RWPE2 (cell line): ENCODE measurements around the gene NDOR1.

Experiments used
- ATAC-seq: fragments of 200-7000 bp; cut with Tn5 transposase; 3 replicates; pipeline ENCODE4 v1.9.1; 2021; ENCODE audit warnings: low read depth
- DNase-seq: peaks from one replicate; pipeline ENCODE4 v3.0.0-alpha.2; 2020; ENCODE audit warnings: low spot score
- H3K27ac ChIP-seq: fragments of 450-650 bp; 2 replicates; pipeline ENCODE4 v1.5.1; 2017; ENCODE audit warnings: mild to moderate bottlenecking; ENCODE audit not compliant: poor library complexity, severe bottlenecking
- H3K27me3 ChIP-seq: fragments of 250-450 bp; sonication (Bioruptor Pico); 2 replicates; pipeline ENCODE4 v1.5.1; 2021; ENCODE audit warnings: mild to moderate bottlenecking, moderate library complexity; ENCODE audit not compliant: insufficient read depth, poor library complexity, severe bottlenecking
- H3K36me3 ChIP-seq: fragments of 250-450 bp; sonication (Bioruptor Pico); 2 replicates; pipeline ENCODE4 v1.5.1; 2020; ENCODE audit warnings: low read depth, mild to moderate bottlenecking, moderate library complexity
- H3K4me1 ChIP-seq: fragments of 250-450 bp; sonication (Bioruptor Pico); 2 replicates; pipeline ENCODE4 v1.5.1; 2021; ENCODE audit warnings: mild to moderate bottlenecking, moderate library complexity; ENCODE audit not compliant: insufficient read depth, poor library complexity, severe bottlenecking
- H3K4me3 ChIP-seq: fragments of 250-450 bp; sonication (Bioruptor Pico); 2 replicates; pipeline ENCODE4 v1.5.1; 2021; ENCODE audit warnings: mild to moderate bottlenecking, moderate library complexity; ENCODE audit not compliant: severe bottlenecking
- H3K9me3 ChIP-seq: fragments of 250-450 bp; sonication (Bioruptor Pico); 2 replicates; pipeline ENCODE4 v1.5.1; 2021; ENCODE audit warnings: mild to moderate bottlenecking, moderate library complexity; ENCODE audit not compliant: severe bottlenecking
- CTCF ChIP-seq: fragments of 450-650 bp; IDR thresholded peaks from one replicate; pipeline ENCODE4 v1.5.1; 2017; ENCODE audit warnings: mild to moderate bottlenecking, moderate library complexity; ENCODE audit not compliant: poor library complexity, severe bottlenecking

The NDOR1 gene

GRCh38 chr9:137247916-137248175, 42.3 kb downstream of the NDOR1 start:
- no peak for ATAC-seq
- Histone ChIP-seq H3K36me3 (peaks cover 11% of the 10 kb centered on the region), H3K27ac (no peak overlapping the region), H3K27me3 (no peaks in the 10 kb centered on the region), H3K9me3 (no peaks in the 10 kb centered on the region), H3K4me3 (no peak overlapping the region), H3K4me1 (peaks cover 3% of the 10 kb centered on the region)
- no peak for DNase-seq
- TF ChIP-seq CTCF: no peak

GRCh38 chr9:137250329-137251193, 45.1 kb downstream of the NDOR1 start:
- DNase-seq (no peak), ATAC-seq (no peak)
- H3K36me3 ChIP-seq: no peaks in the 10 kb centered on the region
- no peak for TF ChIP-seq CTCF
- H3K27me3 ChIP-seq: no peaks in the 10 kb centered on the region
- H3K27ac ChIP-seq: no peak overlapping the region
- H3K4me3 ChIP-seq: no peak overlapping the region
- peaks cover 2% of the 10 kb centered on the region for H3K4me1 ChIP-seq
- H3K9me3 ChIP-seq: no peaks in the 10 kb centered on the region

GRCh38 chr9:137251194-137251461, 45.6 kb downstream of the NDOR1 start, which contains the start of gene STPG3:
TSS of gene STPG3 (plus strand) at chr9:137251286. CDS start at chr9:137251287, 1 bp downstream.
- Histone ChIP-seq H3K36me3 (peaks cover 2% of the 10 kb centered on the region), H3K27me3 (no peaks in the 10 kb centered on the region), H3K4me1 (peaks cover 3% of the 10 kb centered on the region), H3K27ac (no peak within 1 kb of the TSS), H3K9me3 (no peaks in the 10 kb centered on the region), H3K4me3 (no peak within 1 kb of the TSS)
- no peak for TF ChIP-seq CTCF
- ATAC-seq (no peak), DNase-seq (no peak)

- Histone ChIP-seq H3K4me3 (no peak overlapping the region), H3K4me1 (peaks cover 7% of the 10 kb centered on the region), H3K9me3 (no peaks in the 10 kb centered on the region), H3K36me3 (peaks cover 7% of the 10 kb centered on the region), H3K27me3 (no peaks in the 10 kb centered on the region), H3K27ac (no peak overlapping the region)
- TF ChIP-seq CTCF: no peak
- ATAC-seq (no peak), DNase-seq (no peak)
Measured at GRCh38 chr9:137251490-137252268, 46.2 kb downstream of the NDOR1 start.
